GM12878 (cell line): Measurements from ENCODE around the gene TRABD2B. TPM values are rescaled to one million over a fixed set of nuclear protein-coding genes. Genes with fewer than 3 reads are reported as not detected.

Experiments
- BRCA1 ChIP-seq: IDR thresholded peaks from 2 replicates; pipeline ENCODE4 v1.6.1; 2011; ENCODE audit warnings: low read depth, low read length, improper control_type of control experiment
- HDAC2 ChIP-seq: fragments of 200-600 bp; sonication (generic); IDR thresholded peaks from 2 replicates; pipeline ENCODE4 v1.6.1; 2017
- NFXL1 ChIP-seq: fragments of 450-650 bp; IDR thresholded peaks from 2 replicates; pipeline ENCODE4 v1.6.1; 2017; ENCODE audit warnings: antibody characterized with exemption, mild to moderate bottlenecking, borderline replicate concordance
- PRDM15 ChIP-seq: fragments of 450-650 bp; formaldehyde crosslinking; IDR thresholded peaks from 2 replicates; pipeline ENCODE4 v1.4.0; 2020; ENCODE audit warnings: mild to moderate bottlenecking, moderate library complexity
- RBBP5 ChIP-seq: fragments of 200-600 bp; sonication (generic); conservative IDR thresholded peaks from 2 replicates; pipeline ENCODE4 v1.6.1; 2016
- SUZ12 ChIP-seq: fragments of 200-600 bp; sonication (generic); IDR thresholded peaks from one replicate; pipeline ENCODE4 v1.6.1; 2018; ENCODE audit warnings: antibody characterized with exemption, mild to moderate bottlenecking; ENCODE audit not compliant: unreplicated experiment
- TCF3 ChIP-seq: IDR thresholded peaks from 2 replicates; pipeline ENCODE4 v1.6.1; 2012; ENCODE audit warnings: low read depth, mild to moderate bottlenecking, low read length, borderline replicate concordance; ENCODE audit not compliant: insufficient read depth
- polyA plus RNA-seq, 11 experiments: library from polyadenylated mRNA; depleted of rRNA in 4 of 11; unstranded in 6 of 11; stranded (reverse) in 5 of 11; fragments of >200 nt; fragmentation: Nextera tagmentation in 4 of 11; fragmentation: Illumina TruSeq in 1 of 11; extraction: Ambion mirVana in 4 of 11; extraction: Trizol in 1 of 11; gene quantifications; 1 replicate in 1 of 11; 2 replicates in 10 of 11; pipeline versions ENCODE4 v1.2.1 to v1.2.3, GENCODE V29; 2011 to 2016; ENCODE audit warnings: inconsistent platforms in 2 of 11, missing spikeins in 2 of 11, low read depth in 1 of 11
- total RNA-seq, 4 experiments: library from RNA; depleted of rRNA in 3 of 4; stranded (reverse); fragments of >200 nt in 3 of 4; fragmentation: Illumina TruSeq in 1 of 4; extraction: Trizol in 1 of 4; gene quantifications; 2 replicates each; pipeline versions ENCODE4 v1.2.1 to v1.2.3, GENCODE V29; 2013 to 2021
- TF ChIP-seq, protein P1 (sequence below): fragments of 450-650 bp; IDR thresholded peaks from 2 replicates; pipeline ENCODE4 v1.6.1; 2017; ENCODE audit warnings: antibody characterized with exemption, mild to moderate bottlenecking, moderate library complexity
- TF ChIP-seq, protein P2 (sequence below): IDR thresholded peaks from 2 replicates; pipeline ENCODE4 v1.6.1; 2011; ENCODE audit warnings: mild to moderate bottlenecking, low read depth, low read length, moderate library complexity; ENCODE audit not compliant: insufficient replicate concordance

Gene TRABD2B
- total and polyA plus RNA-seq, 10 of the 15 experiments (the other 5 are each of a cell fraction or from before 2014, with no cell fraction given): not detected

- no peak for TF ChIP-seq HDAC2
- no peak for TF ChIP-seq SUZ12
- no peak for TF ChIP-seq PRDM15
- no peak for TF ChIP-seq BRCA1
- TF ChIP-seq, protein P1, sequence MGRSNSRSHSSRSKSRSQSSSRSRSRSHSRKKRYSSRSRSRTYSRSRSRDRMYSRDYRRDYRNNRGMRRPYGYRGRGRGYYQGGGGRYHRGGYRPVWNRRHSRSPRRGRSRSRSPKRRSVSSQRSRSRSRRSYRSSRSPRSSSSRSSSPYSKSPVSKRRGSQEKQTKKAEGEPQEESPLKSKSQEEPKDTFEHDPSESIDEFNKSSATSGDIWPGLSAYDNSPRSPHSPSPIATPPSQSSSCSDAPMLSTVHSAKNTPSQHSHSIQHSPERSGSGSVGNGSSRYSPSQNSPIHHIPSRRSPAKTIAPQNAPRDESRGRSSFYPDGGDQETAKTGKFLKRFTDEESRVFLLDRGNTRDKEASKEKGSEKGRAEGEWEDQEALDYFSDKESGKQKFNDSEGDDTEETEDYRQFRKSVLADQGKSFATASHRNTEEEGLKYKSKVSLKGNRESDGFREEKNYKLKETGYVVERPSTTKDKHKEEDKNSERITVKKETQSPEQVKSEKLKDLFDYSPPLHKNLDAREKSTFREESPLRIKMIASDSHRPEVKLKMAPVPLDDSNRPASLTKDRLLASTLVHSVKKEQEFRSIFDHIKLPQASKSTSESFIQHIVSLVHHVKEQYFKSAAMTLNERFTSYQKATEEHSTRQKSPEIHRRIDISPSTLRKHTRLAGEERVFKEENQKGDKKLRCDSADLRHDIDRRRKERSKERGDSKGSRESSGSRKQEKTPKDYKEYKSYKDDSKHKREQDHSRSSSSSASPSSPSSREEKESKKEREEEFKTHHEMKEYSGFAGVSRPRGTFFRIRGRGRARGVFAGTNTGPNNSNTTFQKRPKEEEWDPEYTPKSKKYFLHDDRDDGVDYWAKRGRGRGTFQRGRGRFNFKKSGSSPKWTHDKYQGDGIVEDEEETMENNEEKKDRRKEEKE: no peak
- TF ChIP-seq RBBP5: no peak
- no peak for TF ChIP-seq NFXL1
- TF ChIP-seq TCF3: no peak
- TF ChIP-seq, protein P2, sequence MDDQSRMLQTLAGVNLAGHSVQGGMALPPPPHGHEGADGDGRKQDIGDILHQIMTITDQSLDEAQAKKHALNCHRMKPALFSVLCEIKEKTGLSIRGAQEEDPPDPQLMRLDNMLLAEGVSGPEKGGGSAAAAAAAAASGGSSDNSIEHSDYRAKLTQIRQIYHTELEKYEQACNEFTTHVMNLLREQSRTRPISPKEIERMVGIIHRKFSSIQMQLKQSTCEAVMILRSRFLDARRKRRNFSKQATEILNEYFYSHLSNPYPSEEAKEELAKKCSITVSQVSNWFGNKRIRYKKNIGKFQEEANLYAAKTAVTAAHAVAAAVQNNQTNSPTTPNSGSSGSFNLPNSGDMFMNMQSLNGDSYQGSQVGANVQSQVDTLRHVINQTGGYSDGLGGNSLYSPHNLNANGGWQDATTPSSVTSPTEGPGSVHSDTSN: no peak
These were observed 88.9 kb downstream of the TRABD2B start (continued) for GRCh38 chr1:47908258-47908657.
